ENCODE data around the gene KRTAP10-7. TPM values are rescaled to one million over a fixed set of nuclear protein-coding genes. Genes with fewer than 3 reads are reported as not detected.
"Not testable (repeated sequence)": the region's sequence is repeated elsewhere in the genome, so short reads cannot be mapped to it uniquely, and the experiment has no call there.

Gene KRTAP10-7
- not detected in 2 replicates for total RNA-seq (2014; rRNA removed; shearing (Covaris generic))
- total RNA-seq (2022): not detected in 2 replicates
- Bru-seq, nascent RNA: not detected
- not detected for BruChase-seq, experiment 1, labeled RNA remaining after a 6-hour chase
- BruChase-seq, experiment 2, labeled RNA remaining after a 2-hour chase: not detected
- long read RNA-seq: 0 reads

- H3K4me2 ChIP-seq (ENCODE audit: low read length); H3K36me3 ChIP-seq (ENCODE audit: insufficient read depth, low read length); BruUV-seq (replicated peaks); H4K20me1 ChIP-seq (ENCODE audit: insufficient read depth, low read length); H3K79me2 ChIP-seq (ENCODE audit: insufficient read depth, low read depth, low read length); H2AFZ ChIP-seq (ENCODE audit: low read length); intact Hi-C loops (cut with micrococcal nuclease; ENCODE audit: unreplicated experiment); H3K27ac ChIP-seq (ENCODE audit: low read depth, low read length, poor library complexity, severe bottlenecking); DNase-seq (ENCODE audit: low spot score); H3K9me3 ChIP-seq (ENCODE audit: low read length); H3K4me1 ChIP-seq (ENCODE audit: insufficient read depth, low read length, poor library complexity, severe bottlenecking); POLR2A ChIA-PET; H3K9me2 ChIP-seq (ENCODE audit: insufficient read depth, low read length); H3K4me3 ChIP-seq (ENCODE audit: low read depth, low read length, poor library complexity, severe bottlenecking): not testable (repeated sequence)
- CTCF ChIA-PET (ENCODE audit: unreplicated experiment): interaction anchor here (0.7 kb wide), 1 partner anchor 70 kb away, joined by 3 read pairs; no protein-coding TSS in a partner anchor
Observed at GRCh38 chr21:44600118-44600978, at the start of gene KRTAP10-7. KRTAP10-7 (plus strand) TSS chr21:44600597; CDS start chr21:44600622, 25 bp downstream.

GRCh38 chr21:44550807-44551206 is 49.6 kb upstream of the KRTAP10-7 start:
- Histone ChIP-seq H3K9me3 (ENCODE audit: low read length) (peaks cover 11% of the 10 kb centered on the region), H4K20me1 (ENCODE audit: insufficient read depth, low read length) (no peaks in the 10 kb centered on the region), H3K36me3 (ENCODE audit: insufficient read depth, low read length) (no peaks in the 10 kb centered on the region), H3K4me2 (ENCODE audit: low read length) (no peak overlapping the region), H2AFZ (ENCODE audit: low read length) (no peak overlapping the region), H3K79me2 (ENCODE audit: insufficient read depth, low read depth, low read length) (no peaks in the 10 kb centered on the region), H3K27ac (ENCODE audit: low read depth, low read length, poor library complexity, severe bottlenecking) (no peak overlapping the region), H3K4me1 (ENCODE audit: insufficient read depth, low read length, poor library complexity, severe bottlenecking) (peaks cover 7% of the 10 kb centered on the region), H3K4me3 (ENCODE audit: low read depth, low read length, poor library complexity, severe bottlenecking) (no peak overlapping the region), H3K9me2 (ENCODE audit: insufficient read depth, low read length) (no peaks in the 10 kb centered on the region)
- ChIA-PET POLR2A (no interaction called here), CTCF (ENCODE audit: unreplicated experiment) (no interaction called here)
- no peak for DNase-seq (ENCODE audit: low spot score)
- TF ChIP-seq EZH2phosphoT487 (IDR thresholded peaks at IDR 0.05; ENCODE audit: borderline replicate concordance, low read depth, low read length) (no peak), CTCF (conservative IDR thresholded peaks at IDR 0.05; ENCODE audit: low read length) (no peak)
- intact Hi-C loops (cut with micrococcal nuclease; ENCODE audit: unreplicated experiment): no loop called here
- BruUV-seq (replicated peaks): no TSS peak

GRCh38 chr21:44551340-44551961 is 48.9 kb upstream of the KRTAP10-7 start, which contains the start of gene KRTAP10-2:
KRTAP10-2 (minus strand) TSS chr21:44551505; CDS start chr21:44551458, 47 bp downstream.
- H3K4me1 ChIP-seq (ENCODE audit: insufficient read depth, low read length, poor library complexity, severe bottlenecking): peaks cover 7% of the 10 kb centered on the region
- no peak within 1 kb of the TSS for H3K27ac ChIP-seq (ENCODE audit: low read depth, low read length, poor library complexity, severe bottlenecking)
- no peak within 1 kb of the TSS for H3K4me3 ChIP-seq (ENCODE audit: low read depth, low read length, poor library complexity, severe bottlenecking)
- ChIA-PET CTCF (ENCODE audit: unreplicated experiment) (no interaction called here), POLR2A (no interaction called here)
- H3K9me2 ChIP-seq (ENCODE audit: insufficient read depth, low read length): no peaks in the 10 kb centered on the region
- no peaks in the 10 kb centered on the region for H4K20me1 ChIP-seq (ENCODE audit: insufficient read depth, low read length)
- no TSS peak for BruUV-seq (replicated peaks)
- intact Hi-C loops (cut with micrococcal nuclease; ENCODE audit: unreplicated experiment): no loop called here
- no peak within 1 kb of the TSS for H2AFZ ChIP-seq (ENCODE audit: low read length)
- H3K36me3 ChIP-seq (ENCODE audit: insufficient read depth, low read length): no peaks in the 10 kb centered on the region
- peaks cover 10% of the 10 kb centered on the region for H3K9me3 ChIP-seq (ENCODE audit: low read length)
- DNase-seq (ENCODE audit: low spot score): no peak
- no peak within 1 kb of the TSS for H3K4me2 ChIP-seq (ENCODE audit: low read length)
- TF ChIP-seq EZH2phosphoT487 (IDR thresholded peaks at IDR 0.05; ENCODE audit: borderline replicate concordance, low read depth, low read length) (no peak), CTCF (conservative IDR thresholded peaks at IDR 0.05; ENCODE audit: low read length) (no peak)
- H3K79me2 ChIP-seq (ENCODE audit: insufficient read depth, low read depth, low read length): no peaks in the 10 kb centered on the region
